ENCODE data around the gene DMRTC2.

Gene DMRTC2

GRCh38 chr19:41883821-41884733 is 39.2 kb downstream of the DMRTC2 start:
- no peaks in the 10 kb centered on the region for H3K9me2 ChIP-seq (replicated peaks; ENCODE audit: control insufficient read depth, low read length)
- peaks cover 85% of the 10 kb centered on the region for H3K36me3 ChIP-seq (ENCODE audit: control insufficient read depth, low read length)
- H3K4me1 ChIP-seq (ENCODE audit: control insufficient read depth, low read length) = peaks cover 80% of the 10 kb centered on the region
- no peaks in the 10 kb centered on the region for H3K27me3 ChIP-seq (ENCODE audit: control insufficient read depth, low read length)
- peak overlapping the region; percentile 100 for H3K4me2 ChIP-seq (ENCODE audit: low read length)
- H3K4me3 ChIP-seq (ENCODE audit: low read length) = peak overlapping the region; percentile 99
- peaks cover 34% of the 10 kb centered on the region for H3F3A ChIP-seq (ENCODE audit: control insufficient read depth, insufficient read depth)
- TF ChIP-seq, protein P1, sequence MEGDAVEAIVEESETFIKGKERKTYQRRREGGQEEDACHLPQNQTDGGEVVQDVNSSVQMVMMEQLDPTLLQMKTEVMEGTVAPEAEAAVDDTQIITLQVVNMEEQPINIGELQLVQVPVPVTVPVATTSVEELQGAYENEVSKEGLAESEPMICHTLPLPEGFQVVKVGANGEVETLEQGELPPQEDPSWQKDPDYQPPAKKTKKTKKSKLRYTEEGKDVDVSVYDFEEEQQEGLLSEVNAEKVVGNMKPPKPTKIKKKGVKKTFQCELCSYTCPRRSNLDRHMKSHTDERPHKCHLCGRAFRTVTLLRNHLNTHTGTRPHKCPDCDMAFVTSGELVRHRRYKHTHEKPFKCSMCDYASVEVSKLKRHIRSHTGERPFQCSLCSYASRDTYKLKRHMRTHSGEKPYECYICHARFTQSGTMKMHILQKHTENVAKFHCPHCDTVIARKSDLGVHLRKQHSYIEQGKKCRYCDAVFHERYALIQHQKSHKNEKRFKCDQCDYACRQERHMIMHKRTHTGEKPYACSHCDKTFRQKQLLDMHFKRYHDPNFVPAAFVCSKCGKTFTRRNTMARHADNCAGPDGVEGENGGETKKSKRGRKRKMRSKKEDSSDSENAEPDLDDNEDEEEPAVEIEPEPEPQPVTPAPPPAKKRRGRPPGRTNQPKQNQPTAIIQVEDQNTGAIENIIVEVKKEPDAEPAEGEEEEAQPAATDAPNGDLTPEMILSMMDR (IDR thresholded peaks at IDR 0.05; ENCODE audit: low read depth, low read length, poor library complexity, severe bottlenecking) = no peak
- TF ChIP-seq EZH2phosphoT487 (IDR thresholded peaks at IDR 0.05; ENCODE audit: borderline replicate concordance, low read length) = no peak
- no peaks in the 10 kb centered on the region for H4K20me1 ChIP-seq (ENCODE audit: control insufficient read depth, insufficient read depth, low read depth, low read length)
- peaks cover 72% of the 10 kb centered on the region for H3K79me2 ChIP-seq (ENCODE audit: control insufficient read depth, low read length)
- H3K27ac ChIP-seq (ENCODE audit: low read depth, low read length) = peak overlapping the region; percentile 99
- H3K9me3 ChIP-seq (ENCODE audit: control insufficient read depth, insufficient read depth, low read length) = no peaks in the 10 kb centered on the region

GRCh38 chr19:41886761-41887710 is 42.2 kb downstream of the DMRTC2 start:
- TF ChIP-seq, protein P1 (IDR thresholded peaks at IDR 0.05; ENCODE audit: low read depth, low read length, poor library complexity, severe bottlenecking) = no peak
- no peak for TF ChIP-seq EZH2phosphoT487 (IDR thresholded peaks at IDR 0.05; ENCODE audit: borderline replicate concordance, low read length)
- H3K27me3 ChIP-seq (ENCODE audit: control insufficient read depth, low read length) = no peaks in the 10 kb centered on the region
- peak overlapping the region; percentile 99 for H3K27ac ChIP-seq (ENCODE audit: low read depth, low read length)
- no peaks in the 10 kb centered on the region for H3K9me2 ChIP-seq (replicated peaks; ENCODE audit: control insufficient read depth, low read length)
- H3F3A ChIP-seq (ENCODE audit: control insufficient read depth, insufficient read depth) = peaks cover 17% of the 10 kb centered on the region
- H3K9me3 ChIP-seq (ENCODE audit: control insufficient read depth, insufficient read depth, low read length) = no peaks in the 10 kb centered on the region
- peak overlapping the region; percentile 100 for H3K4me2 ChIP-seq (ENCODE audit: low read length)
- no peaks in the 10 kb centered on the region for H4K20me1 ChIP-seq (ENCODE audit: control insufficient read depth, insufficient read depth, low read depth, low read length)
- H3K4me3 ChIP-seq (ENCODE audit: low read length) = peak overlapping the region; percentile 99
- peaks cover 63% of the 10 kb centered on the region for H3K4me1 ChIP-seq (ENCODE audit: control insufficient read depth, low read length)
- H3K36me3 ChIP-seq (ENCODE audit: control insufficient read depth, low read length) = peaks cover 87% of the 10 kb centered on the region
- peaks cover 78% of the 10 kb centered on the region for H3K79me2 ChIP-seq (ENCODE audit: control insufficient read depth, low read length)

DNA sequence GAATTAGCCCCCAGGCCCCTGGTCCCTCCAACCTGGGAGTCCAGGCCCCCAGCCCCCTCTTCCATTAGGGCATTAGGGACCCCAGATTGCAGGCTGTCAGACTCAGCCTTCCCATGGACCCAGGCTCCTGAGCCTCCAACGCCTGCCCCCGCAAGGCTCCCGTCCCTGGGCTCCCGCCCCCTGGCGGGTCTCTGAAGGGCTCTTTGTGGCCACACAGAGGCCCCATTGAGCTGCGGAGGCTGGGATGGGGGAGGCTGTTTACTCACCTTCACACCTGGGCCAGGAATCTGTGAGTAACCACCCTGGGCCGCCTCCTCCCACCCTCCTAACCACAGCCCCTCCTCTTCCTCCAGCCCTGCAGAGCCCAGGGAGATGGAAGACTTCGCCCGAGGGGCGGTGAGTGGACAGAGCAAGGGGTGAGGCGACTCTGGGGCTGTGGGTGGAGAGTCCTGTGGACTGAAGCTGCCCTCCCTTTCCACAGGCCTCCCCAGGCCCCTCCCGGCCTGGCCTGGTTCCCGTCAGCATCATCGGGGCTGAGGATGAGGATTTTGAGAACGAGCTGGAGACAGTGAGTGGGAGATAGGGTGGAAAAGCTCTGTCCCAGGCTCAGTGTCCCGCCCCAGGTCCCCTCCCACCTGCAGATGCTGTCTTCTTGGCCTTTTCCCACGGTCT is 43.0 kb downstream of the DMRTC2 start:
- peaks cover 60% of the 10 kb centered on the region for H3K4me1 ChIP-seq (ENCODE audit: control insufficient read depth, low read length)
- no peaks in the 10 kb centered on the region for H3K9me2 ChIP-seq (replicated peaks; ENCODE audit: control insufficient read depth, low read length)
- H3K9me3 ChIP-seq (ENCODE audit: control insufficient read depth, insufficient read depth, low read length) = no peaks in the 10 kb centered on the region
- TF ChIP-seq, protein P1 (IDR thresholded peaks at IDR 0.05; ENCODE audit: low read depth, low read length, poor library complexity, severe bottlenecking) = peak; percentile 73
- no peak for TF ChIP-seq EZH2phosphoT487 (IDR thresholded peaks at IDR 0.05; ENCODE audit: borderline replicate concordance, low read length)
- H3F3A ChIP-seq (ENCODE audit: control insufficient read depth, insufficient read depth) = peaks cover 12% of the 10 kb centered on the region
- no peaks in the 10 kb centered on the region for H3K27me3 ChIP-seq (ENCODE audit: control insufficient read depth, low read length)
- peaks cover 87% of the 10 kb centered on the region for H3K36me3 ChIP-seq (ENCODE audit: control insufficient read depth, low read length)
- peak overlapping the region; percentile 99 for H3K4me3 ChIP-seq (ENCODE audit: low read length)
- H4K20me1 ChIP-seq (ENCODE audit: control insufficient read depth, insufficient read depth, low read depth, low read length) = no peaks in the 10 kb centered on the region
- peak overlapping the region; percentile 100 for H3K4me2 ChIP-seq (ENCODE audit: low read length)
- H3K27ac ChIP-seq (ENCODE audit: low read depth, low read length) = peak overlapping the region; percentile 99
- H3K79me2 ChIP-seq (ENCODE audit: control insufficient read depth, low read length) = peaks cover 78% of the 10 kb centered on the region

Data from DOHH2 (cell line).